Central memory CD8-positive, alpha-beta T cell (primary cell): ENCODE data around the gene FNDC3A.
"Not testable (repeated sequence)": the region's sequence is repeated elsewhere in the genome, so short reads cannot be mapped to it uniquely, and the experiment has no call there.

ENCODE experiments used
- ATAC-seq: fragments of 150-1000 bp; cut with Tn5 transposase; replicated peaks from 2 replicates; pipeline ENCODE4 v1.10.0; 2022; ENCODE audit warnings: mild to moderate bottlenecking, moderate FRiP score, moderate number of reproducible peaks; ENCODE audit not compliant: poor library complexity, severe bottlenecking; ENCODE audit errors: extremely low read depth
- DNase-seq, 2 donors: peaks; one replicate each; pipeline ENCODE4 v3.0.0; 2021; ENCODE audit warnings: low spot score in 2 of 2
- H3K27ac Mint-ChIP-seq: one replicate; pipeline ENCODE4 v1.8.0; 2022; ENCODE audit warnings: low read depth, mild to moderate bottlenecking, moderate library complexity, mixed read lengths
- H3K27me3 Mint-ChIP-seq: one replicate; pipeline ENCODE4 v1.8.0; 2022; ENCODE audit warnings: mixed read lengths
- H3K36me3 Mint-ChIP-seq: one replicate; pipeline ENCODE4 v1.8.0; 2022; ENCODE audit warnings: mild to moderate bottlenecking, moderate library complexity, mixed read lengths; ENCODE audit not compliant: insufficient read depth
- H3K4me1 Mint-ChIP-seq: one replicate; pipeline ENCODE4 v1.8.0; 2022; ENCODE audit warnings: mixed read lengths
- H3K4me3 Mint-ChIP-seq: one replicate; pipeline ENCODE4 v1.8.0; 2022; ENCODE audit warnings: mild to moderate bottlenecking, moderate library complexity, mixed read lengths
- H3K9me3 Mint-ChIP-seq: one replicate; pipeline ENCODE4 v1.8.0; 2022; ENCODE audit warnings: mixed read lengths

Gene FNDC3A

DNA sequence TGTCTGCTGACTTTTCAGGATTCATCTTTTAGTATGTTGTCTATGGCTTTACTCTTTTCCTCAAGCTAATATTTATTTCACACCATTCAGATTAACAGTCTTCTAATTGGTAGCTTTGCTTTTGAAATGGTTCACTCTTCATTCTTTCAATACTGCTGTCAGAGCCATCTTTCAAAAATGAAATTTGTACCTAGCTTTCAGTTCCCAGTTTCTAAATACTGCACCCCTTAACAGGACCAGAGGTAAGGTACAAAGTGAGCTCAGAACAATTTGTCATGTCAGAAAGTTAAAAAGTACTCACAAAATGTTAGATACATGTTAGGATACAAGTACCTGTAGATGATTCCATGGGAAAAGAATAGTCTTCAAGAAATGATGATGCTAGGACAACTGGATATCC is 83.0 kb downstream of the FNDC3A start:
- Mint-ChIP-seq H3K4me3 (no peak overlapping the region), H3K27ac (no peak overlapping the region), H3K27me3 (no peaks in the 10 kb centered on the region), H3K9me3 (no peaks in the 10 kb centered on the region), H3K4me1 (peaks cover 12% of the 10 kb centered on the region), H3K36me3 (peaks cover 4% of the 10 kb centered on the region)
- no peak for DNase-seq
- no peak for ATAC-seq

DNA sequence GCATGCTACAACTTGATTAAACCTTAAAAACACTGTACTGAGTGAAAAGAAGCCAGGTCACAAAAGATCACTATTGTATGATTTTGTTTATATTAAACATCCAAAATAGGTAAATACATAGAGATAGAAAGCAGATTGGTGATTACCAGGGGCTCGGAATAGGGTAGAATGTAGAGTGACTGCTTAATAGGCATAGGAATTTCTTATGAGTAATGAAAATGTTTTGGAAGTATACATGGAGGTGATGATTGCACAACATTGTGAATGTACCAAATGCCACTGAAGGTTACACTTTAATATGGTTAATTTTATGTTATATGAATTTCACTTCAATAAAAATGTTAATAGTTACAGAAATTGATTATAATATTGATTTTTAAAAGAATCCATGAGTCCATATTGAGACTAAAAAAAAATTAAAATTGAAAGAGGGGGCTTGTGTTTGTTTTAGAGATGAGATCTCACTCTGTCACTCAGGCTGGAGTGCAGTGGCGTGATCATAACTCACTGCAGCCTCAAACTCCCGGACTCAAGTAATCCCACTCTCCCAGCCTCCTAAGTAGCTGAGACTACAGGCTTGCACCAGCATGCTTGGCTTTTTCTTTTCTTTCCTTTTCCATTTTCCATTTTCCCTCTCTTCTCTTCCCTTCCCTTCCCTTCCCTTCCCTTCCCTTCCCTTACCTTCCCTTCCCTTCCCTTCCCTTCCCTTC is 85.1 kb downstream of the FNDC3A start:
- Mint-ChIP-seq H3K4me1 (peaks cover 25% of the 10 kb centered on the region), H3K27ac (no peak overlapping the region), H3K27me3 (no peaks in the 10 kb centered on the region), H3K4me3 (no peak overlapping the region), H3K36me3 (peaks cover 7% of the 10 kb centered on the region), H3K9me3 (no peaks in the 10 kb centered on the region)
- no peak for ATAC-seq
- no peak for DNase-seq

DNA sequence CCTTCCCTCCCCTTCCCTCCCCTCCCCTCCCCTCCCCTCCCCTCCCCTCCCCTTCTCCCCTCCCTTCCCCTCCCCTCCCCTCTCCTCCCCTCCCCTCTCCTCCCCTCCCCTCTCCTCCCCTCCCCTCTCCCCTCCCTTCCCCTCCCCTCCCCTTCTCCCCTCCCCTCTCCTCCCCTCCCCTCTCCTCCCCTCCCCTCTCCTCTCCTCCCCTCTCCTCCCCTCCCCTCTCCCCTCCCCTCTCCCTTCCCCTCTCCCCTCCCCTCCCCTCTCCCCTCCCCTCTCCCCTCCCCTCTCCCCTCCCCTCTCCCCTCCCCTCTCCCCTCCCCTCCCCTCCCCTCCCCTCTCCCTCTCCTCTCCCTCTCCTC is 85.7 kb downstream of the FNDC3A start:
- not testable (repeated sequence) for H3K9me3 Mint-ChIP-seq, H3K4me3 Mint-ChIP-seq, ATAC-seq, H3K27ac Mint-ChIP-seq, H3K36me3 Mint-ChIP-seq, DNase-seq, H3K27me3 Mint-ChIP-seq
- H3K4me1 Mint-ChIP-seq = peaks cover 25% of the 10 kb centered on the region

DNA sequence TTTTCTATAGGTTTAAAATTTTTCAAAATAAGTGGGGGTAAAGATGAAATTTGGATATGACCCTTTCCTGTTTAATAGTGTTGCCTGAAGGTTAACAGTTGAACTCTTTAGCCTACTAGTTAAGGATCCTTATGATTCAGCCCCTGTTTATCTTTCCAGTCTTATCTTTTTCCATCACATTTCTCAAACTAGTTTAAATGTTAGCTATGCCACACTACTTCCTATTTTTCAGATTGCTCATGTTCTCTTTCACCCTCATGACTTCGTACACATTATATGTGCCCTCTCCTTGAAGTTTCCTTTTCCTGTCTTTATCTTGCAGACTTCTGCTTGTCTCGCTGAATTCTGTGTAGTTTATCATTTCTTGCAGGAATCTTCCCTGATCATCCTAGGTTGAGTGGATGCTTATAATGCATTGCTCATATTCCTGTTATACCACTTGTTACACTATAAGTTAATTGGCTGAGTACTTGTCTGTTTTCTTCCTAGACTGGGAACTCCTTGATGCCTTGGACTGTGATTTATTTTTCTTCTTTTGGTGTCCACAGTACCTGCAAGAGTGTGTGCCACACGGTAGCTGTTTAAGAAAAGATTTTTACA is 86.7 kb downstream of the FNDC3A start:
- no peak for ATAC-seq
- no peaks in the 10 kb centered on the region for H3K27me3 Mint-ChIP-seq
- H3K4me1 Mint-ChIP-seq = peaks cover 25% of the 10 kb centered on the region
- H3K4me3 Mint-ChIP-seq = no peak overlapping the region
- DNase-seq = no peak
- H3K27ac Mint-ChIP-seq = no peak overlapping the region
- H3K36me3 Mint-ChIP-seq = peaks cover 7% of the 10 kb centered on the region
- H3K9me3 Mint-ChIP-seq = no peaks in the 10 kb centered on the region

DNA sequence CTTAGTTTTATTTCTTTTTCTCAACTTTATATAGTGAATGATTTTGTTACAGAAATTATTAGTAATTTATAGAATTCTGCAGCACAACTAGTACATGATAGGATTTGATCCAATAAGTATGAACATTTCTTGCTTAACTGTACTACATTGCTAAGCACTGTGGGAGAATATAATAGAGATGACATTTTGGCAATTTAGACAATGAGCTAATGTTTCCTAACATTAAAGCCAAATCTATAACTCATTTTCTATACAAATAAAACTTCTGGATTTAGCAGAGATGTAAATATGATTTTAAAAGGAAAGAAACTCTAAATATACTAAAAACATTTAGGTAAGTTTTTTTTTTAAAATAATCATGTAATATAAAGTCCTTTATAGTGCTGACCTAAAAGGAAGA is 87.3 kb downstream of the FNDC3A start:
- DNase-seq = no peak
- Mint-ChIP-seq H3K27me3 (no peaks in the 10 kb centered on the region), H3K4me3 (no peak overlapping the region), H3K36me3 (peaks cover 7% of the 10 kb centered on the region), H3K4me1 (peaks cover 25% of the 10 kb centered on the region), H3K27ac (no peak overlapping the region), H3K9me3 (no peaks in the 10 kb centered on the region)
- ATAC-seq = no peak

DNA sequence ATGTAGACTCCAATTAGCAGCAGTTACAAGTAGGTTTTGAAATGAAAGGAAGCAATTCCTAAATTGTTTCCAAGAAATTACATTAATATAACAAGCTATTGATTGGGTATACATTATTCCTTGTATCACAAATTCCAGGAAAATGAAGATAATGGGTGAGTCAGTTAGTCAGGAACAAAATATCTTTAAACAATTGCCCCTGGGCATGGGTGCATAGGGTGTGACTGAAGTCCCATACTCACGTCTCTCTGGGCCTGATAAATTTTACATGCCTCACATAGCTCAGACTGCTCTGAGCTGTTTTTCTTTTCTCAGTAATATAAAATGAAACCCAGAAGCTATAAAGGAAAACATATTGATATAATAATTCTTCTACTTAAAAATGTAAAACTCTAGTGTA is 87.8 kb downstream of the FNDC3A start:
- Mint-ChIP-seq H3K27me3 (no peaks in the 10 kb centered on the region), H3K4me1 (peaks cover 25% of the 10 kb centered on the region), H3K36me3 (peaks cover 7% of the 10 kb centered on the region), H3K9me3 (no peaks in the 10 kb centered on the region), H3K4me3 (no peak overlapping the region), H3K27ac (no peak overlapping the region)
- no peak for DNase-seq
- ATAC-seq = no peak

DNA sequence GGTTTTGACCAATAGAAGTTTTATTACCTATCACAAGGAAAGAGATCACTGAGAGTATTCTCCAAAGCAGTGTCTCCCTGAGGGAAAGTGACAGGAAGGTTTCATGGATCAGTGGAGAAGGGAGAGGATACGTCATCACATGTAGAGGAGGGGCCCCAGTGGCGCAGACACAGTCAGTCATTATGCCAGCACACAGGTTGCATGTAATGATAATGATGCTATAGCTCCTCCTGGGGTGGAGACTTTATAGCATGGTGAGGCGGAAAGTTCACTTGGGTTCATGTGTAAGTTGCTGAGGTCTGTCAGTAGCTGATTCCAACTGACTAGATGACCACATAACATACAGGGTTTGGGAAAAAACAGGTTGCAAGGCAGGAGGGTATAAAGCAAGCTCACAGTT is 88.8 kb downstream of the FNDC3A start:
- ATAC-seq (no peak), DNase-seq (no peak)
- Mint-ChIP-seq H3K36me3 (peaks cover 7% of the 10 kb centered on the region), H3K27me3 (no peaks in the 10 kb centered on the region), H3K4me3 (no peak overlapping the region), H3K9me3 (no peaks in the 10 kb centered on the region), H3K4me1 (peaks cover 25% of the 10 kb centered on the region), H3K27ac (no peak overlapping the region)

DNA sequence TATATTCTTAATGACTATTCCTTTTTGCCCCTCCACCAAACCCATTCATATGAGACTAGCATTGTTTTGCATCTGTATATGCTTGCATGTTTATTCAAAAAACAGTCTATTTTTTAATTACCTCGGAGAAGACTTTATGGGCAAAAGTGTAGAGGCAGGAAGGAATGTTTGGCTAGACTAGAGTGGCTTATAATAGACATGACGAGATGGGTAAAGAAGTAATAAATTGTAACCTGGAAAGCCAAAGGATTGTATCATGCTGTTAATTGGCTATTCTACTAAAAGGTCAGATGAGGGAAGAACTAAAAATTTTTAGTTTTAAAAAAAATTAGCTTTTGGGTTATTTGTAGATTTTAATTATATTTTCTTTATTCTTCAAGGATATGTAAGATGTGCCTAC is 91.1 kb downstream of the FNDC3A start:
- no peak for DNase-seq
- Mint-ChIP-seq H3K36me3 (peaks cover 8% of the 10 kb centered on the region), H3K4me3 (no peak overlapping the region), H3K27me3 (no peaks in the 10 kb centered on the region), H3K4me1 (peaks cover 20% of the 10 kb centered on the region), H3K9me3 (no peaks in the 10 kb centered on the region), H3K27ac (no peak overlapping the region)
- no peak for ATAC-seq

DNA sequence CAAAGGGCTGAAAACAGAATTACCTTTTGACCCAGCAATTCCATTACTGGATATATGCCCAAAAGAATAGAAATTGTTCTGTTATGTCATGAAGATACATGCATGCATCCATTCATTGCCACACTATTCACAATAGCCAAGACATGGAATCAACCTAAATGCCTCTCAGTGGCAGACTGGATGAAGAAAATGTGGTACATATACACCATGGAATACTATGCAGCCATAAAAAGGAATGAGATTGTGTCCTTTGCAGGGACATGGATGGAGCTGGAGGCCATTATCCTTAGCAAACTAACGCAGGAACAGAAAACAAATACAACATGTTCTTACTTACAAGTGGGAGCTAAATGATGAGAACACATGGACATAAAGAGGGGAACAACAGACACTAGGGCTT is 92.8 kb downstream of the FNDC3A start:
- ATAC-seq, H3K36me3 Mint-ChIP-seq, DNase-seq, H3K27me3 Mint-ChIP-seq, H3K4me3 Mint-ChIP-seq, H3K9me3 Mint-ChIP-seq, H3K27ac Mint-ChIP-seq: not testable (repeated sequence)
- H3K4me1 Mint-ChIP-seq = peaks cover 13% of the 10 kb centered on the region

DNA sequence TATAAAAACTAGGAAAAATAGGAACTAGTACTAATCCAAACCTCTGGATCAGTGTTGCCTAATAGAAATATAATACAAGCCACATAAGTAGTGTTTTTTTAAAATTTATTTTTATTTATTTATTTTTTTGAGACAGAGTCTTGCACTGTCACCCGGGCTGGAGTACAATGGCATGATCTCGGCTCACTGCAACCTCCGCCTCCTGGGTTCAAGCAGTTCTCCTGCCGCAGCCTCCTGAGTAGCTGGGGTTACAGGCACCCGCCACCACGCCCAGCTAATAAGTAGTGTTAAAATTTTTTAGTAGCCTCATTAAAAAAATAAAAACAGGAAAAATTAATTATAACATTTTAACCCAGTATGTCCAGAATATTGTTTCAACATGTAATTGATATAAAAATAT is 94.3 kb downstream of the FNDC3A start:
- not testable (repeated sequence) for H3K4me1 Mint-ChIP-seq, H3K4me3 Mint-ChIP-seq, H3K27ac Mint-ChIP-seq, ATAC-seq, DNase-seq, H3K9me3 Mint-ChIP-seq, H3K36me3 Mint-ChIP-seq, H3K27me3 Mint-ChIP-seq

DNA sequence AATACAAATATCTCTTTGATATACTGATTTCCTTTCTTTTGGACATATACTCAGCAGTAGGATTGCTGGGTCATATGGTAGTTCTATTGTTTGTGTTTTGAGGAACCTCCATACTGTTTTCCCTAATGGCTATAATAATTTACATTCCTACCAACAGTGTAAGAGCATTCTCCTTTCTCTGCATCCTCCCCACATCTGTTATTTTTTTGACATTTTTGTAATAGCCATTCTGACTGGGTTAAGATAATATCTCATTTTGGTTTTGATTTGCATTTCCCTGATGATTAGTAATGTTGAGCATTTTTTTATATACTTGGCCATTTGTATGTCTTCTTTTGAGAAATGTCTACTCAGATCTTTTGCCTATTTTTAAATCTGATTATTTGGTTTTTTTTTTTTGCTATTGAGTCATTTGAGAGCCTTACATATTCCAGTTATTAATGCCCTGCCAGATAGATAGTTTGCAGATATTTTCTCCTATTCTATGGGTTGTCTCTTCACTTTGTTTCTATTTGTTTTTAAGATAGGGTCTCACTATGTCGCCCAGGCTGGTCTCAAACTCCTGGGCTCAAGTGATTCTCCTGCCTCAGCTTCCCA is 95.7 kb downstream of the FNDC3A start:
- DNase-seq = no peak
- no peaks in the 10 kb centered on the region for H3K27me3 Mint-ChIP-seq

DNA sequence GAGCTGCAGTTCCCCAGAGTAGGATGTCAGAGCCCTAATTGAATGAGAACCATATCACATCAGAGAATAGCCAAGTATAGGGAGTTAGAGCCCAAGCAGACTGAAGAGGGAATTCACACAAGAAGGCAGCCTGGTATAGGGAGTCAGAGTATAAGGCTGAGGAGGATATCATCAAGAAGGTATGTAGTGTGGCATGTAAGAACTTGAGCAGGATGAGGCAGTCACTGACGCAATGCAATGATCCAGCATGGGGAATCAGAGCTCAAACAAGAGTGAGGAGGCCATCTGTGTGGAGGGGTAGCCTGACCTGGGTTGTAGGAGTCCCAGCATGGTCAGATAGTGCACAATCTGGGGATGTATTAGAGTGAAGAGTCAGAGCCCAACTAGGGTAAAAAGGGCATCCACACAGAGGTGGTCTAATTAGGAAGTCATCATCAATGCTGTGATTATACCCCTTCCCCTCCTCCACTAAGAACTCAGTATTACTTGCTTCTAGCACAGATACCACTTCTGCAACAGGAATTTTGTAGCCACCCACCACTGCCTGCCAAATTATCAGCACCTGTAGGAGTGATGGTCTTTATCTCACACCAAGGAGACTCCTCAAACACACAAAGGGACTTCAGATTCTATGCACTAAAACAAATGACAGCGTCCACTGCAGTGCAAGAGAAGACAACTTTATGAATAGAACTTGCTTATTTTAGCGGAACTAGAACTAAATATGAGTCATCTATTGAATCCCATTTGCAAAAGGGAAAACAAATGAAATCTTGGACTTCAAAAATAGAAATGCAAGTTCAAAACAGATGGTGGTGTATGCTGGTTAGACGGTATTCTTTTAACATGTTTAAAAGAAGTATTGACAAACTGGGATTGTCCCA is 107.2 kb downstream of the FNDC3A start:
- ATAC-seq = no peak
- no peak overlapping the region for H3K4me3 Mint-ChIP-seq

More for the DNA sequence above, 95.7 kb downstream of the FNDC3A start:
- H3K4me1 Mint-ChIP-seq = no peaks in the 10 kb centered on the region
- no peak overlapping the region for H3K4me3 Mint-ChIP-seq
- no peak overlapping the region for H3K27ac Mint-ChIP-seq
- peaks cover 6% of the 10 kb centered on the region for H3K36me3 Mint-ChIP-seq
- no peaks in the 10 kb centered on the region for H3K9me3 Mint-ChIP-seq
- ATAC-seq = no peak

More for the DNA sequence above, 107.2 kb downstream of the FNDC3A start:
- peaks cover 5% of the 10 kb centered on the region for H3K4me1 Mint-ChIP-seq
- H3K27ac Mint-ChIP-seq = no peak overlapping the region
- no peak for DNase-seq
- no peaks in the 10 kb centered on the region for H3K36me3 Mint-ChIP-seq
- no peaks in the 10 kb centered on the region for H3K9me3 Mint-ChIP-seq
- no peaks in the 10 kb centered on the region for H3K27me3 Mint-ChIP-seq
